Endodermal cell (in vitro differentiated cells): ENCODE data around the gene SYT1. TPM values are rescaled to one million over a fixed set of nuclear protein-coding genes. Genes with fewer than 3 reads are reported as not detected.
"Not testable (repeated sequence)": the region's sequence is repeated elsewhere in the genome, so short reads cannot be mapped to it uniquely, and the experiment has no call there.

ENCODE experiments used
- DNase-seq: peaks from one replicate; pipeline ENCODE4 v3.0.0-alpha.2; 2017
- H3K27ac ChIP-seq: 2 replicates; pipeline ENCODE4 v1.5.1; 2013; ENCODE audit warnings: mild to moderate bottlenecking, low read depth, low read length, moderate library complexity
- H3K27me3 ChIP-seq: 2 replicates; pipeline ENCODE4 v1.6.1; 2013; ENCODE audit warnings: mild to moderate bottlenecking, low read length, moderate library complexity; ENCODE audit not compliant: insufficient read depth, control insufficient read depth, poor library complexity, severe bottlenecking
- H3K36me3 ChIP-seq: 2 replicates; pipeline ENCODE4 v1.7.0; 2013; ENCODE audit warnings: mild to moderate bottlenecking, low read length, moderate library complexity; ENCODE audit not compliant: control insufficient read depth, insufficient read depth
- H3K4me1 ChIP-seq: one replicate; pipeline ENCODE4 v1.7.0; 2013; ENCODE audit warnings: low read length; ENCODE audit not compliant: control insufficient read depth, insufficient read depth
- H3K4me3 ChIP-seq: 2 replicates; pipeline ENCODE4 v1.5.1; 2013; ENCODE audit warnings: mild to moderate bottlenecking, low read length, moderate library complexity
- H3K9ac ChIP-seq: 2 replicates; pipeline ENCODE4 v1.6.1; 2013; ENCODE audit warnings: mild to moderate bottlenecking, low read length, moderate library complexity; ENCODE audit not compliant: poor library complexity, severe bottlenecking; ENCODE audit errors: extremely low read depth
- H3K9me3 ChIP-seq: 2 replicates; pipeline ENCODE4 v1.6.1; 2013; ENCODE audit warnings: mild to moderate bottlenecking, low read length, moderate library complexity; ENCODE audit not compliant: control insufficient read depth
- H3K27ac Mint-ChIP-seq: 2 replicates; pipeline ENCODE4 v1.8.0; 2020; ENCODE audit warnings: mixed read lengths
- H3K27me3 Mint-ChIP-seq: 2 replicates; pipeline ENCODE4 v1.8.0; 2021; ENCODE audit warnings: mild to moderate bottlenecking, mixed read lengths; ENCODE audit not compliant: insufficient read depth
- H3K36me3 Mint-ChIP-seq: 2 replicates; pipeline ENCODE4 v1.8.0; 2020; ENCODE audit warnings: low read depth, mixed read lengths
- H3K4me1 Mint-ChIP-seq: 2 replicates; pipeline ENCODE4 v1.8.0; 2020; ENCODE audit warnings: mixed read lengths
- H3K4me3 Mint-ChIP-seq: 2 replicates; pipeline ENCODE4 v1.8.0; 2020; ENCODE audit warnings: mild to moderate bottlenecking, moderate library complexity, mixed read lengths
- H3K9me3 Mint-ChIP-seq: 2 replicates; pipeline ENCODE4 v1.8.0; 2020; ENCODE audit warnings: mild to moderate bottlenecking, mixed read lengths
- WGBS, 2 experiments: methylation state at CpG; one replicate each; pipeline versions ENCODE4 v1.1.5 to v1.1.7; 2013; ENCODE audit warnings: missing lambda C conversion rate in 2 of 2, mixed read lengths in 1 of 2; ENCODE audit not compliant: insufficient coverage in 1 of 2, insufficient read length in 1 of 2; 5-methylcytosine and 5-hydroxymethylcytosine counted together
- total RNA-seq, 2 donors: library from RNA; stranded (reverse); fragmentation: NEBNext Ultra II Directional in 1 of 2; extraction: Animal tissue kit (Norgen Biotek cat#: 25700) in 1 of 2; gene quantifications; 2 replicates in 1 of 2; 3 replicates in 1 of 2; pipeline ENCODE4 v1.2.1, GENCODE V29; 2021
- TF ChIP-seq, protein P1 (sequence below): fragments of 200-600 bp; sonication (generic); conservative IDR thresholded peaks from 2 replicates; pipeline ENCODE4 v1.5.0; 2021; ENCODE audit warnings: antibody characterized with exemption, mild to moderate bottlenecking

The SYT1 gene
- total RNA-seq, 2 donors from 2014 or later: 6.8 to 10.7 TPM

DNA sequence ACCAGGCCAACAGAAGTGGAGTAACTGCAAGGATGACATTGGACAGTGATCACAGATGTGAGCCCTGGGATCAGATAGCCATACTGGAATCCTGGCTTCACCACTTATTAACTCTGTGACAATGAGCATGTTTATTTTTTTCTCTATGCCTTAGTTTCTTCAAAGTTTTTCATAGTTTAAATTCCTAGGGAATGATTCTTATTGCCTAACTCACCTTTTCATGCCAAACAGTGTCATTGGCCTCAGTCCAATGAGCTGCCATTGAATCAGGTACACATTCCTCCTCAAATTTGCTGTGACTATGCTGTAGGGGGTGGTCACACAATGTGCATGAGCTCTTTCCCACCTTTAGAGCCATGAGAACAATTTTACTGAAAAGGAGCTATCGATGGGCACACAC lies 342.3 kb downstream of the SYT1 start:
- H3K4me1 Mint-ChIP-seq: no peaks in the 10 kb centered on the region
- Histone ChIP-seq H3K4me1 (no peaks in the 10 kb centered on the region), H3K9me3 (no peaks in the 10 kb centered on the region), H3K27ac (no peak overlapping the region), H3K4me3 (no peak overlapping the region), H3K36me3 (no peaks in the 10 kb centered on the region), H3K9ac (no peak overlapping the region), H3K27me3 (no peaks in the 10 kb centered on the region)
- TF ChIP-seq, protein P1, sequence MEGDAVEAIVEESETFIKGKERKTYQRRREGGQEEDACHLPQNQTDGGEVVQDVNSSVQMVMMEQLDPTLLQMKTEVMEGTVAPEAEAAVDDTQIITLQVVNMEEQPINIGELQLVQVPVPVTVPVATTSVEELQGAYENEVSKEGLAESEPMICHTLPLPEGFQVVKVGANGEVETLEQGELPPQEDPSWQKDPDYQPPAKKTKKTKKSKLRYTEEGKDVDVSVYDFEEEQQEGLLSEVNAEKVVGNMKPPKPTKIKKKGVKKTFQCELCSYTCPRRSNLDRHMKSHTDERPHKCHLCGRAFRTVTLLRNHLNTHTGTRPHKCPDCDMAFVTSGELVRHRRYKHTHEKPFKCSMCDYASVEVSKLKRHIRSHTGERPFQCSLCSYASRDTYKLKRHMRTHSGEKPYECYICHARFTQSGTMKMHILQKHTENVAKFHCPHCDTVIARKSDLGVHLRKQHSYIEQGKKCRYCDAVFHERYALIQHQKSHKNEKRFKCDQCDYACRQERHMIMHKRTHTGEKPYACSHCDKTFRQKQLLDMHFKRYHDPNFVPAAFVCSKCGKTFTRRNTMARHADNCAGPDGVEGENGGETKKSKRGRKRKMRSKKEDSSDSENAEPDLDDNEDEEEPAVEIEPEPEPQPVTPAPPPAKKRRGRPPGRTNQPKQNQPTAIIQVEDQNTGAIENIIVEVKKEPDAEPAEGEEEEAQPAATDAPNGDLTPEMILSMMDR: no peak
- WGBS, 2 experiments: 94% methylated on average over 1 of the region's 1 CpG; no CpG with 5 or more reads in 1 of the 2 experiments
- no peak for DNase-seq
- peaks cover 9% of the 10 kb centered on the region for H3K9me3 Mint-ChIP-seq
- H3K36me3 Mint-ChIP-seq: peaks cover 3% of the 10 kb centered on the region
- no peak overlapping the region for H3K27ac Mint-ChIP-seq
- no peak overlapping the region for H3K4me3 Mint-ChIP-seq
- H3K27me3 Mint-ChIP-seq: no peaks in the 10 kb centered on the region

GRCh38 chr12:79210403-79210802 lies 345.8 kb downstream of the SYT1 start:
- H3K27me3 Mint-ChIP-seq, H3K4me3 Mint-ChIP-seq, H3K36me3 Mint-ChIP-seq, H3K4me1 ChIP-seq, H3K36me3 ChIP-seq, H3K27ac Mint-ChIP-seq, H3K4me3 ChIP-seq, H3K4me1 Mint-ChIP-seq, H3K9me3 ChIP-seq, DNase-seq, H3K9ac ChIP-seq, H3K27ac ChIP-seq, H3K27me3 ChIP-seq: not testable (repeated sequence)
- peaks cover 11% of the 10 kb centered on the region for H3K9me3 Mint-ChIP-seq
- 84 to 100% methylated on average over 1 to 2 of the region's 3 CpGs for WGBS, 2 experiments

- Histone ChIP-seq H3K27ac (no peak overlapping the region), H3K9me3 (peaks cover 16% of the 10 kb centered on the region), H3K27me3 (no peaks in the 10 kb centered on the region), H3K9ac (no peak overlapping the region), H3K4me3 (no peak overlapping the region), H3K4me1 (no peaks in the 10 kb centered on the region), H3K36me3 (no peaks in the 10 kb centered on the region)
- Mint-ChIP-seq H3K4me3 (no peak overlapping the region), H3K36me3 (peaks cover 18% of the 10 kb centered on the region), H3K27ac (no peak overlapping the region), H3K27me3 (no peaks in the 10 kb centered on the region), H3K9me3 (peaks cover 20% of the 10 kb centered on the region), H3K4me1 (no peaks in the 10 kb centered on the region)
- peak; percentile 65 for DNase-seq
- TF ChIP-seq, protein P1: no peak
- 66 to 71% methylated on average over 5 to 6 of the region's 6 CpGs for WGBS, 2 experiments
These were observed 352.7 kb downstream of the SYT1 start for GRCh38 chr12:79217306-79217705.

DNA sequence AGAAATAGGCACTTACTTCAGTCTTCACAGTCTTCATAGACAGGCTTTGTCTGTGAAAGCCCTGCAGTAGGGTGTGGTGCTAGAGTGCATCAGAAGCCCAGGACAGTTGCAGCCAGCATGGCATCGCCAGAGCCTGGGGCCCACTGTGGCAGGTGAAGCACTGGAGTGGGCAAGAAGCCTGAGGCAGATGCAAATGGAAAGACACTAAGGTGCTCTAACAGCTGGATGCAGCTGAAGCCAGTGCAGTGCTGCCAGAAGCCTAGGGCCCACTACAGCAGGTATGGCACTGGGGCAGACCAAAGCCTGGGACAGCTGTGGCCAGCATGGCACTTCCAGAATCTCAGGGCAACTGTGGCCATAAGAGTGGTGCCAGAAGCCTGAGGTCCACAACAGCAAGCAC lies 358.6 kb downstream of the SYT1 start:
- Mint-ChIP-seq H3K27me3 (no peaks in the 10 kb centered on the region), H3K27ac (no peak overlapping the region), H3K9me3 (peaks cover 26% of the 10 kb centered on the region)

More for the DNA sequence above, 358.6 kb downstream of the SYT1 start:
- DNase-seq: no peak
- no peaks in the 10 kb centered on the region for H3K27me3 ChIP-seq
- no peak overlapping the region for H3K4me3 Mint-ChIP-seq
- H3K4me1 Mint-ChIP-seq: no peaks in the 10 kb centered on the region
- H3K4me3 ChIP-seq: no peak overlapping the region
- TF ChIP-seq, protein P1: no peak
- no peaks in the 10 kb centered on the region for H3K36me3 ChIP-seq
- peaks cover 22% of the 10 kb centered on the region for H3K36me3 Mint-ChIP-seq
- no peak overlapping the region for H3K27ac ChIP-seq
- H3K9me3 ChIP-seq: peaks cover 16% of the 10 kb centered on the region
- 100% methylated on average over 1 of the region's 1 CpG for WGBS, 2 experiments
- no peaks in the 10 kb centered on the region for H3K4me1 ChIP-seq
- H3K9ac ChIP-seq: no peak overlapping the region
